Central memory CD4-positive, alpha-beta T cell (primary cell): ENCODE measurements around the gene CRIP1.

Experiments
- DNase-seq: peaks from one replicate; pipeline ENCODE4 v3.0.0; 2022

The CRIP1 gene

GRCh38 chr14:105536691-105537579 is 50.2 kb downstream of the CRIP1 start:
- DNase-seq: no peak

GRCh38 chr14:105537580-105538474 is 51.1 kb downstream of the CRIP1 start:
- DNase-seq: peak; percentile 54
